IMR-90 (cell line): ENCODE data around the gene INPP4A. TPM values are rescaled to one million over a fixed set of nuclear protein-coding genes. Genes with fewer than 3 reads are reported as not detected.

ENCODE experiments used
- ATAC-seq: fragments of 200-7000 bp; cut with Tn5 transposase; 2 replicates; pipeline ENCODE4 v1.9.1; 2020; ENCODE audit warnings: low read depth, mild to moderate bottlenecking, moderate library complexity
- BruUV-seq: library from RNA; stranded (reverse); fragments of 400-500 nt; replicated peaks from 2 replicates; lab custom pipeline; 2021; lab: Mats Ljungman, UMichigan
- CTCF ChIA-PET: fragments of 300-600 bp; formaldehyde crosslinking; extraction: SDS; loops from one replicate; lab custom pipeline; 2021; ENCODE audit warnings: antibody characterized with exemption; lab: Yijun Ruan, JAX
- POLR2A ChIA-PET: fragments of 300-600 bp; sonication (Branson Sonifier 250); formaldehyde crosslinking; loops from one replicate; lab custom pipeline; 2022; ENCODE audit warnings: antibody characterized with exemption; ENCODE audit not compliant: unreplicated experiment; lab: Charles Lee
- DNase-seq: peaks from one replicate; pipeline ENCODE4 v3.0.0; 2013
- H2AFZ ChIP-seq: replicated peaks from 2 replicates; pipeline ENCODE3; 2013; ENCODE audit warnings: low read length, mild to moderate bottlenecking; ENCODE audit not compliant: poor library complexity
- H2AK5ac ChIP-seq: 2 replicates; pipeline ENCODE4 v1.6.1; 2013; ENCODE audit warnings: low read depth, low read length, inconsistent platforms
- H2AK9ac ChIP-seq: replicated peaks from 2 replicates; pipeline ENCODE3; 2013; ENCODE audit warnings: mild to moderate bottlenecking, low read depth, low read length, moderate library complexity; ENCODE audit not compliant: poor library complexity
- H2BK120ac ChIP-seq: 2 replicates; pipeline ENCODE4 v1.6.1; 2013; ENCODE audit warnings: low read depth, low read length, inconsistent platforms
- H2BK15ac ChIP-seq: 3 replicates; pipeline ENCODE4 v1.6.1; 2013; ENCODE audit warnings: low read depth, low read length, inconsistent platforms
- H2BK20ac ChIP-seq: 2 replicates; pipeline ENCODE4 v1.6.1; 2013; ENCODE audit warnings: low read depth, mild to moderate bottlenecking, inconsistent platforms, low read length, moderate library complexity
- H2BK5ac ChIP-seq: 2 replicates; pipeline ENCODE4 v1.6.1; 2013; ENCODE audit warnings: mild to moderate bottlenecking, low read depth, low read length, inconsistent platforms; ENCODE audit not compliant: poor library complexity, severe bottlenecking
- H3K14ac ChIP-seq: replicated peaks from 2 replicates; pipeline ENCODE4 v1.6.1; 2013; ENCODE audit warnings: low read depth, low read length, inconsistent platforms
- H3K18ac ChIP-seq: 2 replicates; pipeline ENCODE4 v1.6.1; 2013; ENCODE audit warnings: low read depth, low read length, control low read depth
- H3K23ac ChIP-seq: 2 replicates; pipeline ENCODE4 v1.6.1; 2013; ENCODE audit warnings: low read depth, low read length, inconsistent platforms
- H3K27ac ChIP-seq: 2 replicates; pipeline ENCODE4 v1.5.1; 2013; ENCODE audit warnings: mild to moderate bottlenecking, control low read depth, low read length; ENCODE audit not compliant: insufficient read depth
- H3K27me3 ChIP-seq: 2 replicates; pipeline ENCODE4 v1.6.1; 2013; ENCODE audit warnings: low read length; ENCODE audit not compliant: control insufficient read depth, insufficient read depth
- H3K36me3 ChIP-seq: 2 replicates; pipeline ENCODE4 v1.6.1; 2013; ENCODE audit warnings: low read length, mixed read lengths; ENCODE audit not compliant: control insufficient read depth, insufficient read depth
- H3K4ac ChIP-seq: 2 replicates; pipeline ENCODE4 v1.6.1; 2013; ENCODE audit warnings: low read depth, low read length, inconsistent platforms
- H3K4me1 ChIP-seq: 2 replicates; pipeline ENCODE4 v1.6.1; 2013; ENCODE audit warnings: low read length, mixed read lengths; ENCODE audit not compliant: control insufficient read depth, insufficient read depth
- H3K4me2 ChIP-seq: 2 replicates; pipeline ENCODE4 v1.6.1; 2013; ENCODE audit warnings: low read depth, mild to moderate bottlenecking, control low read depth, low read length, moderate library complexity
- H3K4me3 ChIP-seq: 2 replicates; pipeline ENCODE4 v1.5.1; 2013; ENCODE audit warnings: low read depth, mild to moderate bottlenecking, control low read depth, low read length, moderate library complexity; ENCODE audit not compliant: insufficient read depth
- H3K56ac ChIP-seq: 2 replicates; pipeline ENCODE4 v1.6.1; 2013; ENCODE audit warnings: low read length, inconsistent platforms; ENCODE audit not compliant: insufficient read depth; ENCODE audit errors: extremely low read depth
- H3K79me1 ChIP-seq, 2 experiments: 2 replicates each; pipeline ENCODE4 v1.6.1; 2013; ENCODE audit warnings: low read length in 2 of 2, inconsistent platforms in 1 of 2, low read depth in 1 of 2
- H3K9ac ChIP-seq: 2 replicates; pipeline ENCODE4 v1.6.1; 2013; ENCODE audit warnings: low read depth, low read length, control low read depth
- H3K9me1 ChIP-seq: 2 replicates; pipeline ENCODE4 v1.6.1; 2013; ENCODE audit warnings: low read length, inconsistent platforms; ENCODE audit not compliant: insufficient read depth
- H3K9me3 ChIP-seq: 2 replicates; pipeline ENCODE4 v1.6.1; 2013; ENCODE audit warnings: low read length; ENCODE audit not compliant: control insufficient read depth, insufficient read depth
- H4K20me1 ChIP-seq: 2 replicates; pipeline ENCODE4 v1.6.1; 2013; ENCODE audit warnings: low read length, inconsistent platforms; ENCODE audit not compliant: insufficient read depth
- H4K5ac ChIP-seq: 2 replicates; pipeline ENCODE4 v1.6.1; 2013; ENCODE audit warnings: mild to moderate bottlenecking, low read depth, low read length, control low read depth
- H4K8ac ChIP-seq, 2 experiments: 2 replicates each; pipeline ENCODE4 v1.6.1; 2013; ENCODE audit warnings: low read depth in 2 of 2, low read length in 2 of 2, control low read depth in 1 of 2, inconsistent platforms in 1 of 2
- H4K91ac ChIP-seq: 2 replicates; pipeline ENCODE4 v1.6.1; 2013; ENCODE audit warnings: low read depth, low read length, inconsistent platforms; ENCODE audit not compliant: insufficient read depth
- BHLHE40 ChIP-seq: fragments of 150-350 bp; IDR thresholded peaks from 2 replicates; pipeline ENCODE4 v1.6.1; 2016; ENCODE audit warnings: mild to moderate bottlenecking, low read depth, low read length
- CEBPB ChIP-seq: IDR thresholded peaks from 2 replicates; pipeline ENCODE4 v1.6.1; 2012; ENCODE audit warnings: low read depth, low read length, improper control_type of control experiment
- CHD1 ChIP-seq: IDR thresholded peaks from 2 replicates; pipeline ENCODE4 v1.6.1; 2012; ENCODE audit warnings: low read depth, low read length, improper control_type of control experiment
- CTCF ChIP-seq: conservative IDR thresholded peaks from 2 replicates; pipeline ENCODE4 v1.5.1; 2012; ENCODE audit warnings: mild to moderate bottlenecking, low read depth, low read length, improper control_type of control experiment
- ELK1 ChIP-seq: fragments of 150-350 bp; IDR thresholded peaks from 2 replicates; pipeline ENCODE4 v1.6.1; 2016; ENCODE audit warnings: low read depth, mild to moderate bottlenecking, low read length, moderate library complexity, borderline replicate concordance
- FOS ChIP-seq: fragments of 150-350 bp; IDR thresholded peaks from 2 replicates; pipeline ENCODE4 v1.6.1; 2016; ENCODE audit warnings: low read depth, low read length
- MAFK ChIP-seq: IDR thresholded peaks from 2 replicates; pipeline ENCODE4 v1.6.1; 2012; ENCODE audit warnings: low read depth, low read length, improper control_type of control experiment
- MAZ ChIP-seq: IDR thresholded peaks from 2 replicates; pipeline ENCODE4 v1.6.1; 2012; ENCODE audit warnings: low read depth, mild to moderate bottlenecking, low read length, improper control_type of control experiment, moderate library complexity, borderline replicate concordance
- MXI1 ChIP-seq: IDR thresholded peaks from 2 replicates; pipeline ENCODE4 v1.6.1; 2012; ENCODE audit warnings: low read depth, mild to moderate bottlenecking, low read length, moderate library complexity, borderline replicate concordance
- NFE2L2 ChIP-seq: fragments of 150-350 bp; IDR thresholded peaks from 2 replicates; pipeline ENCODE4 v1.6.1; 2016; ENCODE audit warnings: low read depth, mild to moderate bottlenecking, low read length
- POLR2A ChIP-seq: IDR thresholded peaks from 2 replicates; pipeline ENCODE4 v1.6.1; 2012; ENCODE audit warnings: mild to moderate bottlenecking, low read depth, low read length
- RAD21 ChIP-seq: IDR thresholded peaks from 2 replicates; pipeline ENCODE4 v1.6.1; 2012; ENCODE audit warnings: low read length, improper control_type of control experiment
- RCOR1 ChIP-seq: IDR thresholded peaks from 2 replicates; pipeline ENCODE4 v1.6.1; 2012; ENCODE audit warnings: mild to moderate bottlenecking, low read length, improper control_type of control experiment; ENCODE audit not compliant: insufficient replicate concordance
- RFX5 ChIP-seq: IDR thresholded peaks from 2 replicates; pipeline ENCODE4 v1.8.0; 2012; ENCODE audit warnings: low read depth, mild to moderate bottlenecking, low read length, moderate library complexity
- SMC3 ChIP-seq: fragments of 150-350 bp; IDR thresholded peaks from 2 replicates; pipeline ENCODE4 v1.6.1; 2016; ENCODE audit warnings: low read depth, mild to moderate bottlenecking, antibody characterized with exemption, low read length, moderate library complexity
- USF2 ChIP-seq: fragments of 150-350 bp; IDR thresholded peaks from 2 replicates; pipeline ENCODE4 v1.6.1; 2017; ENCODE audit warnings: mild to moderate bottlenecking, antibody characterized with exemption, low read length, low read depth
- WGBS, 2 experiments: methylation state at CpG; one replicate each; pipeline versions ENCODE4 v1.1.5 to v1.1.7; 2013; ENCODE audit warnings: missing lambda C conversion rate in 2 of 2; ENCODE audit not compliant: insufficient read length in 1 of 2; ENCODE audit errors: extremely low coverage in 2 of 2; 5-methylcytosine and 5-hydroxymethylcytosine counted together
- dilution Hi-C: fragments of 300-500 bp; cut with HindIII; formaldehyde crosslinking; loops from one replicate; pipeline ENCODE4 v1.14.3; 2018; ENCODE audit warnings: low sequenced_read_pairs; ENCODE audit not compliant: unreplicated experiment
- in situ Hi-C: fragments of 300-500 bp; cut with MboI; formaldehyde crosslinking; loops from 3 replicates; pipeline ENCODE4 v1.14.3; 2019; ENCODE audit warnings: low sequenced_read_pairs, inconsistent platforms, mixed read lengths
- intact Hi-C: fragments of 100-400 bp; cut with micrococcal nuclease; formaldehyde crosslinking; loops from 2 replicates; pipeline ENCODE4 v1.10.0; 2022
- polyA plus RNA-seq, 3 experiments: library from polyadenylated mRNA; depleted of rRNA; stranded (reverse); fragments of >200 nt; gene quantifications; 2 replicates each; pipeline ENCODE4 v1.2.3, GENCODE V29; 2012; ENCODE audit warnings: low replicate concordance in 1 of 3
- total RNA-seq: library from RNA; depleted of rRNA; stranded (reverse); fragments of >200 nt; gene quantifications from 2 replicates; pipeline ENCODE4 v1.2.3, GENCODE V29; 2012

Gene INPP4A
- total and polyA plus RNA-seq, 2 of the 4 experiments (the other 2 are of a cell fraction), result 14.5 to 27.1 TPM

GRCh38 chr2:98484121-98484557, 39.5 kb downstream of the INPP4A start:
- CTCF ChIA-PET, result no interaction called here
- in situ Hi-C loops (no loop called here), intact Hi-C loops (no loop called here), dilution Hi-C loops (no loop called here)
- H2AK5ac ChIP-seq, result no peak overlapping the region
- no peak overlapping the region for H3K4me3 ChIP-seq
- no peak overlapping the region for H4K8ac ChIP-seq
- H3K4me2 ChIP-seq, result no peak overlapping the region
- H3K79me1 ChIP-seq, result peaks cover 34 to 72% of the 10 kb centered on the region in 2 experiments
- DNase-seq (no peak), ATAC-seq (no peak)
- no peak overlapping the region for H4K5ac ChIP-seq
- BruUV-seq, result no TSS peak
- no peak overlapping the region for H2BK5ac ChIP-seq
- H3K23ac ChIP-seq, result no peak overlapping the region
- peaks cover 12% of the 10 kb centered on the region; the same call in 1 of the 2 replicates for H3K9me1 ChIP-seq
- H3K9ac ChIP-seq, result no peak overlapping the region
- no peak overlapping the region for H2BK20ac ChIP-seq
- no peak overlapping the region for H4K91ac ChIP-seq
- no peaks in the 10 kb centered on the region for H3K9me3 ChIP-seq
- no peak overlapping the region for H3K27ac ChIP-seq
- H3K56ac ChIP-seq, result no peak overlapping the region
- H2BK120ac ChIP-seq, result no peak overlapping the region
- H3K14ac ChIP-seq, result no peak overlapping the region
- H3K4me1 ChIP-seq, result peaks cover 11% of the 10 kb centered on the region
- POLR2A ChIA-PET, result no interaction called here
- H3K27me3 ChIP-seq, result no peaks in the 10 kb centered on the region
- peaks cover 68% of the 10 kb centered on the region for H4K20me1 ChIP-seq
- H2AK9ac ChIP-seq, result no peak overlapping the region
- no peak overlapping the region for H2BK15ac ChIP-seq
- no peak for TF ChIP-seq SMC3
- no peak for TF ChIP-seq CTCF
- no peak for TF ChIP-seq CEBPB
- TF ChIP-seq USF2, result no peak
- TF ChIP-seq POLR2A, result no peak
- no peak for TF ChIP-seq RCOR1
- TF ChIP-seq MAZ, result no peak
- TF ChIP-seq RAD21, result no peak
- no peak for TF ChIP-seq MAFK
- TF ChIP-seq BHLHE40, result no peak
- TF ChIP-seq ELK1, result no peak
- TF ChIP-seq FOS, result no peak
- no peak for TF ChIP-seq CHD1
- no peak for TF ChIP-seq NFE2L2
- no peak for TF ChIP-seq RFX5
- TF ChIP-seq MXI1, result no peak
- H3K36me3 ChIP-seq, result no peaks in the 10 kb centered on the region
- WGBS, 2 experiments, result 100% methylated on average over 1 of the region's 5 CpGs; no CpG with 5 or more reads in 1 of the 2 experiments
- H3K18ac ChIP-seq, result no peak overlapping the region
- H2AFZ ChIP-seq, result no peak overlapping the region
- no peak overlapping the region for H3K4ac ChIP-seq
